Astrocyte (in vitro differentiated cells and primary cell): ENCODE data around the gene POR.

ENCODE experiments used
- EZH2 ChIP-seq: IDR thresholded peaks from 2 replicates; pipeline ENCODE4 v1.6.1; 2012; ENCODE audit warnings: mild to moderate bottlenecking, low read length, inconsistent platforms; ENCODE audit not compliant: insufficient read depth
- TF ChIP-seq, protein P1 (sequence below): IDR thresholded peaks from 2 replicates; pipeline ENCODE4 v1.5.1; 2011; ENCODE audit warnings: low read depth, mild to moderate bottlenecking, inconsistent platforms, low read length, moderate library complexity; ENCODE audit not compliant: insufficient read depth

GRCh38 chr7:75944507-75944906 lies 29.6 kb downstream of the POR start:
- TF ChIP-seq, protein P1, sequence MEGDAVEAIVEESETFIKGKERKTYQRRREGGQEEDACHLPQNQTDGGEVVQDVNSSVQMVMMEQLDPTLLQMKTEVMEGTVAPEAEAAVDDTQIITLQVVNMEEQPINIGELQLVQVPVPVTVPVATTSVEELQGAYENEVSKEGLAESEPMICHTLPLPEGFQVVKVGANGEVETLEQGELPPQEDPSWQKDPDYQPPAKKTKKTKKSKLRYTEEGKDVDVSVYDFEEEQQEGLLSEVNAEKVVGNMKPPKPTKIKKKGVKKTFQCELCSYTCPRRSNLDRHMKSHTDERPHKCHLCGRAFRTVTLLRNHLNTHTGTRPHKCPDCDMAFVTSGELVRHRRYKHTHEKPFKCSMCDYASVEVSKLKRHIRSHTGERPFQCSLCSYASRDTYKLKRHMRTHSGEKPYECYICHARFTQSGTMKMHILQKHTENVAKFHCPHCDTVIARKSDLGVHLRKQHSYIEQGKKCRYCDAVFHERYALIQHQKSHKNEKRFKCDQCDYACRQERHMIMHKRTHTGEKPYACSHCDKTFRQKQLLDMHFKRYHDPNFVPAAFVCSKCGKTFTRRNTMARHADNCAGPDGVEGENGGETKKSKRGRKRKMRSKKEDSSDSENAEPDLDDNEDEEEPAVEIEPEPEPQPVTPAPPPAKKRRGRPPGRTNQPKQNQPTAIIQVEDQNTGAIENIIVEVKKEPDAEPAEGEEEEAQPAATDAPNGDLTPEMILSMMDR = no peak
- TF ChIP-seq EZH2 = no peak
